ENCODE results near the gene URM1.
A peak's percentile ranks its signal among the peaks of the same experiment; 100 is the strongest.
"Not testable (repeated sequence)": the region's sequence is repeated elsewhere in the genome, so short reads cannot be mapped to it uniquely, and the experiment has no call there.

Gene URM1

DNA sequence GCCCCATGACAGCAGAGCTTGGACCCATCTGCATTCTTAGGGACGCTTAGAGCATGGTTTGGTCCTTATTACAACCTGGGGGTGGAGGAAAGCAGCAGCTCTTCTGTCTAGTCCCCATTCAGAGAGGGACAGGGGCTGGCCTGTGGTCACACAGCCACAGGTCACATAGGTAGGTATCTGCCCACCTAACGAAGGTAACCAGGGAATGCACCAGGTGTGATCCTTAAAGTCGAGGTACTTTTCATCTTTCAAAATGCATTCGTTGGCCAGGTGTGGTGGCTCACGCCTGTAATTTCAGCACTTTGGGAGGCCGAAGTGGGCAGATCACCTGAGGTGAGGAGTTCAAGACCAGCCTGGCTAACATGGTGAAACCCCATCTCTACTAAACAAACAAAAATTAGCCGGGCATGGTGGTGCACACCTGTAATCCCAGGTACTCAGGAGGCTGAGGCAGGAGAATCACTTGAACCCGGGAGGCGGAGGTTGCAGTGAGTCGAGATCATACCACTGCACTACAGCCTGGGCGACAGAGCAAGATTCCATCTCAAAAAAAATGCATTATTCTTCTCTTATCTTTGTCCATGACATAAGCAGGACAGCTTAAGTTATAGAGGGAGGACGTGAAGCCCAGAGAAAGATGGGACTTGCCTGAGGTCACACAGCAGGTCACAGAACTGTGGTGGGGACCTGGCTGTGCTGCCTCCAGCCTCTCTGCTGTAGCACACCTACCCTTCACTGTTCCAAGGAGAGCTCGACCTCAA is 51.0 kb downstream of the URM1 start:
- H3K9me3 ChIP-seq (ENCODE audit: control insufficient read depth in 5 of 5, low read length in 5 of 5); H3K27me3 ChIP-seq (ENCODE audit: control insufficient read depth in 5 of 5, insufficient read depth in 4 of 5, low read length in 5 of 5): not testable (repeated sequence)
- Histone ChIP-seq H3K36me3 (ENCODE audit: control insufficient read depth in 5 of 5, insufficient read depth in 5 of 5, low read length in 5 of 5) (peaks cover 0 to 10% (median 3%) of the 10 kb centered on the region in 5 donors), H3K27ac (ENCODE audit: low read depth, low read length) (peak overlapping the region; percentile 50), H3K4me1 (ENCODE audit: control insufficient read depth in 5 of 5, insufficient read depth in 5 of 5, low read length in 5 of 5) (peaks cover 5 to 32% (median 23%) of the 10 kb centered on the region in 5 donors), H3K9ac (ENCODE audit: low read length in 5 of 5) (peak overlapping the region in 1 of 5 donors; percentile 19), H3K4me3 (ENCODE audit: low read depth in 1 of 5, low read length in 5 of 5) (peak overlapping the region in 1 of 5 donors; percentile 17)

DNA sequence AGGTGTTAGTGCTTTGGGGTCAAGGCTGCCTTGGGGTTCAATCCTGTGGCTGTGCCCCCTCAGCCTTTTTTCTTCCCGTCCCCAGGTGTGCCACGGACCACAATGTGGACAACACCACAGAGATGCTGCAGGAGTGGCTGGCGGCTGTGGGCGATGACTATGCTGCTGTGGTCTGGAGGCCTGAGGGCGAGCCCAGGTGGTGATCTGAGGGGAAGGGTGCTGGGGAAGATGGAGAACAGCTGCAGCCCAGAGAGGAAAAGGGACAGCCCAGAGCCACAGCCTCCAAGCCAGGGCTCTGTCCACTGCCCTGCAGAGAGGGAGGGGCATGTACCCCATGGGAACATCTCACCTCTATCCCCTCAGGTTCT is 51.6 kb downstream of the URM1 start:
- Histone ChIP-seq H3K4me1 (ENCODE audit: control insufficient read depth in 5 of 5, insufficient read depth in 5 of 5, low read length in 5 of 5) (peaks cover 5 to 32% (median 23%) of the 10 kb centered on the region in 5 donors), H3K36me3 (ENCODE audit: control insufficient read depth in 5 of 5, insufficient read depth in 5 of 5, low read length in 5 of 5) (peaks cover 0 to 10% (median 3%) of the 10 kb centered on the region in 5 donors), H3K9ac (ENCODE audit: low read length in 5 of 5) (no peak overlapping the region), H3K27me3 (ENCODE audit: control insufficient read depth in 5 of 5, insufficient read depth in 4 of 5, low read length in 5 of 5) (peaks cover 0 to 7% (median 4%) of the 10 kb centered on the region in 5 donors), H3K27ac (ENCODE audit: low read depth, low read length) (no peak overlapping the region), H3K4me3 (ENCODE audit: low read depth in 1 of 5, low read length in 5 of 5) (no peak overlapping the region), H3K9me3 (ENCODE audit: control insufficient read depth in 5 of 5, low read length in 5 of 5) (no peaks in the 10 kb centered on the region)

DNA sequence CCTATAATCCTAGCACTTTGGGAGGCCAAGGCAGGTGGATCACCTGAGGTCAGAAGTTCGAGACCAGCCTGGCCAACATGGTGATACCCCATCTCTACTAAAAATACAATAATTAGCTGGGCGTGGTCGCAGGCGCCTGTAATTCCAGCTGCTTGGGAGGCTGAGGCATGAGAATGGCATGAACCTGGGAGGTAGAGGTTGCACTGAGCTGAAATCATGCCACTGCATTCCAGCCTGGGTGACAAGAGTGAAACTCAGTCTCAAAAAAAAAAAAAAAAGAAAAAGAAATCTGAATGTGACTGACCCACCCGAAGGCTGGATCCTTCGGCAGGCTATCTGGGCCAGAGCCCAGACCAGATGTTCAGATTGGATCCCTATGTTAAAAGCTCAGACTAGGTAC is 52.2 kb downstream of the URM1 start:
- not testable (repeated sequence) for H3K27me3 ChIP-seq (ENCODE audit: control insufficient read depth in 5 of 5, insufficient read depth in 4 of 5, low read length in 5 of 5); H3K4me3 ChIP-seq (ENCODE audit: low read depth in 1 of 5, low read length in 5 of 5); H3K27ac ChIP-seq (ENCODE audit: low read depth, low read length); H3K9ac ChIP-seq (ENCODE audit: low read length in 5 of 5); H3K9me3 ChIP-seq (ENCODE audit: control insufficient read depth in 5 of 5, low read length in 5 of 5)
- Histone ChIP-seq H3K36me3 (ENCODE audit: control insufficient read depth in 5 of 5, insufficient read depth in 5 of 5, low read length in 5 of 5) (peaks cover 0 to 14% (median 3%) of the 10 kb centered on the region in 5 donors), H3K4me1 (ENCODE audit: control insufficient read depth in 5 of 5, insufficient read depth in 5 of 5, low read length in 5 of 5) (peaks cover 5 to 32% (median 23%) of the 10 kb centered on the region in 5 donors)

DNA sequence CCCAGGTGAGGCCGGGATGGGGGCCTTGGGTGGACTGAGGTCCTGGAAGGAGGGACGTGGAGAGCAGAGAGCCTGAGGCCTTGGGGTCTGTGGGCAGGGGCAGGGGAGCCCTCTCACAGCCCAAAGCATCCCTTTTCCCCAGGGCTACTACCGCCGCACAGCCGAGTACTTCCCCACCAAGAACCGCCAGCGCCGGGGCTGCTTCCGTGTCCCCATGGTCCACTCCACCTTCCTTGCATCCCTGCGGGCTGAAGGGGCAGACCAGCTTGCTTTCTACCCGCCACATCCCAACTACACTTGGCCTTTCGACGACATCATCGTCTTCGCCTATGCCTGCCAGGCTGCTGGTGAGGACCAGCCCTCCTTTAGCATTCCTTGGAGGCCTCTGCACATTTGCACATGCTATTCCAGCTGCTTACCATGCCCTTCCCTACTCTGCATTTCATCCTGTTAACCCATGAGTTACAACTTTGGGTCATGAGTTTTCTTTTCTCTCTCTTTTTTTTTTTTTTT is 53.1 kb downstream of the URM1 start:
- peaks cover 0 to 2% (median 1%) of the 10 kb centered on the region in 5 donors for H3K27me3 ChIP-seq (ENCODE audit: control insufficient read depth in 5 of 5, insufficient read depth in 4 of 5, low read length in 5 of 5)
- no peak overlapping the region for H3K27ac ChIP-seq (ENCODE audit: low read depth, low read length)
- H3K4me3 ChIP-seq (ENCODE audit: low read depth in 1 of 5, low read length in 5 of 5) = no peak overlapping the region
- H3K4me1 ChIP-seq (ENCODE audit: control insufficient read depth in 5 of 5, insufficient read depth in 5 of 5, low read length in 5 of 5) = peaks cover under 1 to 26% (median 17%) of the 10 kb centered on the region in 5 donors
- peaks cover 0 to 14% (median 3%) of the 10 kb centered on the region in 5 donors for H3K36me3 ChIP-seq (ENCODE audit: control insufficient read depth in 5 of 5, insufficient read depth in 5 of 5, low read length in 5 of 5)
- no peak overlapping the region for H3K9ac ChIP-seq (ENCODE audit: low read length in 5 of 5)
- H3K9me3 ChIP-seq (ENCODE audit: control insufficient read depth in 5 of 5, low read length in 5 of 5) = no peaks in the 10 kb centered on the region

DNA sequence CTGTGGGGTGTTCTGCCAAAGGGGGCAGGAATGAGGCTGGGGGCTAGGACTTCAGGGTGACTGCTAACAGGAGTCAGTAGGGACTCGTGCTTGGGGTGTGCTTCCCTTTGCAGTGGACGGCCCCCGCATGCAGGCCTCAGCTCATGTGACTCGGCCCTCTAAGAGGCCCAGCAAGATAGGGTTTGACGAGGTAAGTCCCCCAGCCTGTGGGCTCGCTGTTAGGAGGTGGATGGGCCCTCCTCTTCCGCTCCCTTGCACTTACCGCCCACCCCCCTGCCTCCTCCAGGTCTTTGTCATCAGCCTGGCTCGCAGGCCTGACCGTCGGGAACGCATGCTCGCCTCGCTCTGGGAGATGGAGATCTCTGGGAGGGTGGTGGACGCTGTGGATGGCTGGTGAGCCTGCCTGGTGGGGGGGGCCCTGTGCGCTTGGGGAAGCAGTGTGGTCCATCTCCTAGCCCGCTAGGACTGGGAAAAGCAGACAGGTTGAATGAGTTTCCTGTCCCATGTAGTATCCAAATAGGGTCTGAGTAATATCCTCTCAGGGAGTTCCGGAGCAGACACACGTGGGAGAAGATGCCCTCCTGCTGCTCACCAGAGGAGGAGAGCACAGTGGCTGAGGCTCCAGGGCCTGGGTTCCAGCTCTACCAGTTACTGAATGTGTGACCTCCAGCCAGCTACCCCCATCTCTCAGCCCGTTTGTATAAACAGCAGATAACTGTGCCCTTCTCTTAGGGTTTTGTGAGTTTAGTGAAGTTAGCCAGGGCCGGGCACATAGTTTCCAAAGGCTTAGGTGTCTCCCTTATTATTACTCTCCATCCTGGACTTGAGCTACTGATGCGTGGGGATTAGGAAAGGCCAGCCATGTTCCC is 57.7 kb downstream of the URM1 start:
- no peak overlapping the region for H3K27ac ChIP-seq (ENCODE audit: low read depth, low read length)
- H3K27me3 ChIP-seq (ENCODE audit: control insufficient read depth in 5 of 5, insufficient read depth in 4 of 5, low read length in 5 of 5) = no peaks in the 10 kb centered on the region
- H3K9ac ChIP-seq (ENCODE audit: low read length in 5 of 5) = no peak overlapping the region
- no peaks in the 10 kb centered on the region for H3K9me3 ChIP-seq (ENCODE audit: control insufficient read depth in 5 of 5, low read length in 5 of 5)
- H3K36me3 ChIP-seq (ENCODE audit: control insufficient read depth in 5 of 5, insufficient read depth in 5 of 5, low read length in 5 of 5) = peaks cover 0 to 17% (median 6%) of the 10 kb centered on the region in 5 donors
- H3K4me3 ChIP-seq (ENCODE audit: low read depth in 1 of 5, low read length in 5 of 5) = no peak overlapping the region
- H3K4me1 ChIP-seq (ENCODE audit: control insufficient read depth in 5 of 5, insufficient read depth in 5 of 5, low read length in 5 of 5) = no peaks in the 10 kb centered on the region

DNA sequence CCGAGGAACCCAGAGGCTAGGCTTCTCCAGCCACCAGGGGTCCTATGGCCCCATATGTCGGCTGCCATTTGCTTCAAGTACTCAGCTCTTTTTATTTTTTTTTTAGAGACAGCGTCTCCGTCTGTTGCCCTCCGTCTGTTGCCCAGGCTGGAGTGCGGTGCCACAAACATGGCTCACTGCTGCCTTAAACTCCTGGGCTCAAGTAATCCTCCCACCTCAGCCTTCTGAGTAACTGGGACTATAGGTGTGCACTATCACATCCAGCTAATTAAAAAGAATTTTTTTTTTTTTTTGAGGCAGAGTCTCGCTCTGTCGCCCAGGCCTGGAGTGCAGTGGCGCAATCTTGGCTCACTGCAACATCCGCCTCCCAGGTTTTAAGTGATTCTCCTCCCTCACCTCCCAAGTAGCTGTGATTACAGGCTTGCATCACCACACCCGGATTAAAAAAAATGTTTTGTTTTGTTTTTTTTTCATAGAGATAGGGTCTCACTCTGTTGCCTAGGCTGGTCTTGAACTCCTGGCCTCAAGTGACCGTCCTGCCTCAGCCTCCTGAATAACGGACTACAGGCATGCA is 58.4 kb downstream of the URM1 start:
- H3K4me3 ChIP-seq (ENCODE audit: low read depth in 1 of 5, low read length in 5 of 5) = no peak overlapping the region
- peaks cover 0 to 10% (median 4%) of the 10 kb centered on the region in 5 donors for H3K36me3 ChIP-seq (ENCODE audit: control insufficient read depth in 5 of 5, insufficient read depth in 5 of 5, low read length in 5 of 5)
- H3K9ac ChIP-seq (ENCODE audit: low read length in 5 of 5) = no peak overlapping the region
- no peaks in the 10 kb centered on the region for H3K4me1 ChIP-seq (ENCODE audit: control insufficient read depth in 5 of 5, insufficient read depth in 5 of 5, low read length in 5 of 5)
- H3K9me3 ChIP-seq (ENCODE audit: control insufficient read depth in 5 of 5, low read length in 5 of 5) = no peaks in the 10 kb centered on the region
- no peaks in the 10 kb centered on the region for H3K27me3 ChIP-seq (ENCODE audit: control insufficient read depth in 5 of 5, insufficient read depth in 4 of 5, low read length in 5 of 5)
- no peak overlapping the region for H3K27ac ChIP-seq (ENCODE audit: low read depth, low read length)

DNA sequence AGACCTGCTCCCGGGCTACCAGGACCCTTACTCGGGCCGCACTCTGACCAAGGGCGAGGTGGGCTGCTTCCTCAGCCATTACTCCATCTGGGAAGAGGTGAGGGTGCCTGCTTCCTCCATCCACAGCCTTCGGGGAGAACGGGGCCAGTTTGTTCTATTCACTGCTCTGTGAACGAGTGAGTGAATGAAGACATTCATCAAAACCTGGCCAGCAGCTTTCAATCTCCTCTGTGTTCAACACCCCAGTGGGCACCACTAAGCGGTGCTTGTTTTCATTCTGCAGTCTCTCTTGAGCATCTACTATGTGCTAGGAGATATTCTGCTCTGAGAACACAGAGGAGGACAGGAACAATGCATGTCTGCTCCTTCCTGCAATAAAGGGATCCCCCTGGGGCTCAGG is 60.0 kb downstream of the URM1 start:
- H3K9ac ChIP-seq (ENCODE audit: low read length in 5 of 5) = no peak overlapping the region
- H3K36me3 ChIP-seq (ENCODE audit: control insufficient read depth in 5 of 5, insufficient read depth in 5 of 5, low read length in 5 of 5) = peaks cover 0 to 10% (median 4%) of the 10 kb centered on the region in 5 donors
- H3K27me3 ChIP-seq (ENCODE audit: control insufficient read depth in 5 of 5, insufficient read depth in 4 of 5, low read length in 5 of 5) = no peaks in the 10 kb centered on the region
- no peaks in the 10 kb centered on the region for H3K9me3 ChIP-seq (ENCODE audit: control insufficient read depth in 5 of 5, low read length in 5 of 5)
- no peak overlapping the region for H3K4me3 ChIP-seq (ENCODE audit: low read depth in 1 of 5, low read length in 5 of 5)
- no peak overlapping the region for H3K27ac ChIP-seq (ENCODE audit: low read depth, low read length)
- H3K4me1 ChIP-seq (ENCODE audit: control insufficient read depth in 5 of 5, insufficient read depth in 5 of 5, low read length in 5 of 5) = no peaks in the 10 kb centered on the region

DNA sequence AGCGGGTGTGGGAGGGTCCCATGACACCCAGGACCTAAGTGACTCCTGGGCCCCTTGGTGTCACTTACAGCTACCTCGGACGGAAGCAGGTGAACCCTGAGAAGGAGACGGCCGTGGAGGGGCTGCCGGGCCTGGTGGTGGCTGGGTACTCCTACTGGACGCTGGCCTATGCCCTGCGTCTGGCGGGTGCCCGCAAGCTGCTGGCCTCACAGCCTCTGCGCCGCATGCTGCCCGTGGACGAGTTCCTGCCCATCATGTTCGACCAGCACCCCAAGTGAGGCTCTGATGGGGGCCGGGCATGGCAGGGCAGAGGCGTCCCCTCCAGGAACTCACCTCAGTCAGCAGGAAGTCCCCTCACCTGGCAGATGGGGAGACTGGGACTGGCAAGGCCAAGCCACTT is 63.2 kb downstream of the URM1 start:
- Histone ChIP-seq H3K4me3 (ENCODE audit: low read depth in 1 of 5, low read length in 5 of 5) (no peak overlapping the region), H3K4me1 (ENCODE audit: control insufficient read depth in 5 of 5, insufficient read depth in 5 of 5, low read length in 5 of 5) (peaks cover 0 to 10% (median 7%) of the 10 kb centered on the region in 5 donors), H3K9me3 (ENCODE audit: control insufficient read depth in 5 of 5, low read length in 5 of 5) (no peaks in the 10 kb centered on the region), H3K36me3 (ENCODE audit: control insufficient read depth in 5 of 5, insufficient read depth in 5 of 5, low read length in 5 of 5) (peaks cover 0 to 13% (median 4%) of the 10 kb centered on the region in 5 donors), H3K9ac (ENCODE audit: low read length in 5 of 5) (no peak overlapping the region), H3K27ac (ENCODE audit: low read depth, low read length) (no peak overlapping the region), H3K27me3 (ENCODE audit: control insufficient read depth in 5 of 5, insufficient read depth in 4 of 5, low read length in 5 of 5) (no peaks in the 10 kb centered on the region)

DNA sequence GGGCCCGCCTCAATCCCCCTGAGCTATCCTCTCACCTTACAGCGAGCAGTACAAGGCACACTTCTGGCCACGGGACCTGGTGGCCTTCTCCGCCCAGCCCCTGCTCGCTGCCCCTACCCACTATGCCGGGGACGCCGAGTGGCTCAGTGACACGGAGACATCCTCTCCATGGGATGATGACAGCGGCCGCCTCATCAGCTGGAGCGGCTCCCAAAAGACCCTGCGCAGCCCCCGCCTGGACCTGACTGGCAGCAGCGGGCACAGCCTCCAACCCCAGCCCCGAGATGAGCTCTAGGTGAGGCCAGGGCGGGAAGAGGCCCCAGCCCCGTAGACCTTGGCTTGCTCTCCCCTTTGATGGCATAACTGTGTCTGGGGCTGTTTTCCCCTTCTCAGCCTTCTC is 64.4 kb downstream of the URM1 start:
- Histone ChIP-seq H3K27ac (ENCODE audit: low read depth, low read length) (no peak overlapping the region), H3K4me3 (ENCODE audit: low read depth in 1 of 5, low read length in 5 of 5) (no peak overlapping the region)

More for the DNA sequence above, 64.4 kb downstream of the URM1 start:
- peaks cover 0 to 10% (median 7%) of the 10 kb centered on the region in 5 donors for H3K4me1 ChIP-seq (ENCODE audit: control insufficient read depth in 5 of 5, insufficient read depth in 5 of 5, low read length in 5 of 5)
- no peaks in the 10 kb centered on the region for H3K27me3 ChIP-seq (ENCODE audit: control insufficient read depth in 5 of 5, insufficient read depth in 4 of 5, low read length in 5 of 5)
- peaks cover 0 to 13% (median 4%) of the 10 kb centered on the region in 5 donors for H3K36me3 ChIP-seq (ENCODE audit: control insufficient read depth in 5 of 5, insufficient read depth in 5 of 5, low read length in 5 of 5)
- H3K9me3 ChIP-seq (ENCODE audit: control insufficient read depth in 5 of 5, low read length in 5 of 5) = no peaks in the 10 kb centered on the region
- H3K9ac ChIP-seq (ENCODE audit: low read length in 5 of 5) = no peak overlapping the region
